Measurements from ENCODE around the gene RIPK1. TPM values are rescaled to one million over a fixed set of nuclear protein-coding genes. Genes with fewer than 3 reads are reported as not detected.
A peak's percentile ranks its signal among the peaks of the same experiment; 100 is the strongest.

RIPK1 gene
- total and polyA plus RNA-seq, 9 of the 15 experiments (the other 6 are each of a cell fraction or from before 2014, with no cell fraction given), result 3.8 to 24.9 (median 17.7) TPM

GRCh38 chr6:3063733-3064700 is 4.3 kb upstream of the RIPK1 start:
- in situ Hi-C loops (cut with MboI) (no loop called here), intact Hi-C loops (cut with micrococcal nuclease) (no loop called here)
- POLR2A ChIA-PET, result interaction anchor here (0.5 to 1.4 kb wide), 28 partner anchors 9 to 1284 kb away, joined by 3 to 17 read pairs (median 3); partner anchors contain the start of genes NQO2 and WRNIP1
- CTCF ChIA-PET (ENCODE audit: low intra/inter-chr PET ratio), result no interaction called here
- FAIRE-seq (peak; percentile 78), ATAC-seq (peak; percentile 91), DNase-seq (ENCODE audit: extremely low read depth in 1 of 4, low spot score in 3 of 4) (peak; percentile 91 to 97 (median 93))
- Histone ChIP-seq H3K4me2 (ENCODE audit: insufficient read depth, low read length) (peak overlapping the region; percentile 81), H3K4me1 (replicated peaks in 1 of 2; ENCODE audit: control insufficient read depth in 2 of 2, insufficient read depth in 2 of 2, low read length in 2 of 2) (peaks cover 22 to 35% of the 10 kb centered on the region in 2 experiments), H3K9ac (ENCODE audit: insufficient read depth in 1 of 2, low read depth in 2 of 2, low read length in 2 of 2) (peak overlapping the region; percentile 74 to 93), H3K9me1 (ENCODE audit: control insufficient read depth, insufficient read depth, low read length) (no peaks in the 10 kb centered on the region), H3K4me3 (peak overlapping the region; percentile 81), H3K27ac (ENCODE audit: extremely low read depth, low read depth, low read length) (peak overlapping the region; percentile 80), H2AFZ (ENCODE audit: low read depth, low read length) (peak overlapping the region; percentile 88), H3K9me3 (replicated peaks; ENCODE audit: control insufficient read depth, insufficient read depth, low read depth, low read length) (no peaks in the 10 kb centered on the region), H3K27me3 (ENCODE audit: control insufficient read depth in 2 of 2, insufficient read depth in 2 of 2, low read length in 2 of 2) (no peaks in the 10 kb centered on the region), H3K79me2 (ENCODE audit: control insufficient read depth, insufficient read depth, low read length) (peaks cover 49% of the 10 kb centered on the region), H3K36me3 (ENCODE audit: control insufficient read depth, insufficient read depth, low read length) (peaks cover 10% of the 10 kb centered on the region; the same call in 1 of the 3 replicates), H4K20me1 (replicated peaks; ENCODE audit: control insufficient read depth, insufficient read depth, low read length) (no peaks in the 10 kb centered on the region)
- under 1% methylated on average over 79 of the region's 85 CpGs for WGBS (ENCODE audit: insufficient coverage, low coverage, missing lambda C conversion rate)
- no TSS peak for BruUV-seq (replicated peaks)
- TF ChIP-seq PCBP2 (IDR thresholded peaks at IDR 0.05; ENCODE audit: low read depth, low read length, poor library complexity, severe bottlenecking) (no peak), POLR3A (IDR thresholded peaks at IDR 0.05; ENCODE audit: borderline replicate concordance, extremely low read depth, insufficient read depth, insufficient read length) (no peak), GMEB1 (CRISPR knock-in tag; IDR thresholded peaks at IDR 0.05) (0 out of 2 replicates have a peak, but pooled peaks have one; percentile 43), ZC3H11A (IDR thresholded peaks at IDR 0.05; ENCODE audit: low read depth, low read length) (no peak), ZNF175 (CRISPR knock-in tag; IDR thresholded peaks at IDR 0.05; ENCODE audit: low read depth) (no peak), ZBTB9 (CRISPR knock-in tag; IDR thresholded peaks at IDR 0.05) (peak; percentile 91; the same call in 1 of the 2 replicates), TCF15 (CRISPR knock-in tag; IDR thresholded peaks at IDR 0.05) (no peak), ZNF184 (CRISPR knock-in tag; IDR thresholded peaks at IDR 0.05) (no peak), ZNF445 (CRISPR knock-in tag; IDR thresholded peaks at IDR 0.05; ENCODE audit: low read depth) (no peak), TEAD1 (CRISPR knock-in tag; IDR thresholded peaks at IDR 0.05) (peak; percentile 38 to 89; a peak in 3 of 4 replicates)
- TF ChIP-seq, protein P1, sequence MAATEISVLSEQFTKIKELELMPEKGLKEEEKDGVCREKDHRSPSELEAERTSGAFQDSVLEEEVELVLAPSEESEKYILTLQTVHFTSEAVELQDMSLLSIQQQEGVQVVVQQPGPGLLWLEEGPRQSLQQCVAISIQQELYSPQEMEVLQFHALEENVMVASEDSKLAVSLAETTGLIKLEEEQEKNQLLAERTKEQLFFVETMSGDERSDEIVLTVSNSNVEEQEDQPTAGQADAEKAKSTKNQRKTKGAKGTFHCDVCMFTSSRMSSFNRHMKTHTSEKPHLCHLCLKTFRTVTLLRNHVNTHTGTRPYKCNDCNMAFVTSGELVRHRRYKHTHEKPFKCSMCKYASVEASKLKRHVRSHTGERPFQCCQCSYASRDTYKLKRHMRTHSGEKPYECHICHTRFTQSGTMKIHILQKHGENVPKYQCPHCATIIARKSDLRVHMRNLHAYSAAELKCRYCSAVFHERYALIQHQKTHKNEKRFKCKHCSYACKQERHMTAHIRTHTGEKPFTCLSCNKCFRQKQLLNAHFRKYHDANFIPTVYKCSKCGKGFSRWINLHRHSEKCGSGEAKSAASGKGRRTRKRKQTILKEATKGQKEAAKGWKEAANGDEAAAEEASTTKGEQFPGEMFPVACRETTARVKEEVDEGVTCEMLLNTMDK (IDR thresholded peaks at IDR 0.05; ENCODE audit: borderline replicate concordance, insufficient read depth, low read depth, low read length, poor library complexity, severe bottlenecking), result no peak
- TF ChIP-seq, protein P2, sequence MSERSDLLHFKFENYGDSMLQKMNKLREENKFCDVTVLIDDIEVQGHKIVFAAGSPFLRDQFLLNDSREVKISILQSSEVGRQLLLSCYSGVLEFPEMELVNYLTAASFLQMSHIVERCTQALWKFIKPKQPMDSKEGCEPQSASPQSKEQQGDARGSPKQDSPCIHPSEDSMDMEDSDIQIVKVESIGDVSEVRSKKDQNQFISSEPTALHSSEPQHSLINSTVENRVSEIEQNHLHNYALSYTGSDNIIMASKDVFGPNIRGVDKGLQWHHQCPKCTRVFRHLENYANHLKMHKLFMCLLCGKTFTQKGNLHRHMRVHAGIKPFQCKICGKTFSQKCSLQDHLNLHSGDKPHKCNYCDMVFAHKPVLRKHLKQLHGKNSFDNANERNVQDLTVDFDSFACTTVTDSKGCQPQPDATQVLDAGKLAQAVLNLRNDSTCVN (CRISPR knock-in tag; IDR thresholded peaks at IDR 0.05), result no peak
